ENCODE results near the gene ZFYVE28.

Gene ZFYVE28

DNA sequence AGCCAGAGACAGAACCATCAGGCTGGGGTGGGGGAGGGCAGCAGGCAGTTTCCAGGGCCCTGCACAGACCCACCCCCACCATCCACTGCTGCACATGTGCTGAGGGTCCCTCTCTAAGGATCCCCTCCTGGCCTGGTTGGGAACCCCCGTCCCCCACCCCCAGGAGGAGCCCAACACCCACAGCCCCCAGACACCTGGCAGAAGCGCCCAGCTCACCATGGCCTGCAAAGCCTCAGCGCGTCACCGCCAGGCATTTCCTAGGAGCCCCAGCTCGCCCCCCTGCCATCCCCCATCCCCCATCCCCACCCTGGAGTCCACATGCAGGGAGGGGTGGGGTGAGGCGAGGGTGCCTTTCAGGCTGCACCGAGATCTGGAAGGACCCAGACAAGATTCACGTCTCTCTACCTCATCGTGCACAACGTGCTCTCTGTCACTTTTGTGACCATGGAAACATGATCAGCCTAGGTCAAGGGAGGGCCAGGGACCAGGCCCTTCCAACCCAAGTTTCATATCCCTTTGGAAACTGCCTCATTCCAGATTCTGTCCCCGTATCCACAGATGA, 165.8 kb downstream of the ZFYVE28 start:
- no peak for DNase-seq (ENCODE audit: low read depth in 2 of 2, low spot score in 1 of 2)

DNA sequence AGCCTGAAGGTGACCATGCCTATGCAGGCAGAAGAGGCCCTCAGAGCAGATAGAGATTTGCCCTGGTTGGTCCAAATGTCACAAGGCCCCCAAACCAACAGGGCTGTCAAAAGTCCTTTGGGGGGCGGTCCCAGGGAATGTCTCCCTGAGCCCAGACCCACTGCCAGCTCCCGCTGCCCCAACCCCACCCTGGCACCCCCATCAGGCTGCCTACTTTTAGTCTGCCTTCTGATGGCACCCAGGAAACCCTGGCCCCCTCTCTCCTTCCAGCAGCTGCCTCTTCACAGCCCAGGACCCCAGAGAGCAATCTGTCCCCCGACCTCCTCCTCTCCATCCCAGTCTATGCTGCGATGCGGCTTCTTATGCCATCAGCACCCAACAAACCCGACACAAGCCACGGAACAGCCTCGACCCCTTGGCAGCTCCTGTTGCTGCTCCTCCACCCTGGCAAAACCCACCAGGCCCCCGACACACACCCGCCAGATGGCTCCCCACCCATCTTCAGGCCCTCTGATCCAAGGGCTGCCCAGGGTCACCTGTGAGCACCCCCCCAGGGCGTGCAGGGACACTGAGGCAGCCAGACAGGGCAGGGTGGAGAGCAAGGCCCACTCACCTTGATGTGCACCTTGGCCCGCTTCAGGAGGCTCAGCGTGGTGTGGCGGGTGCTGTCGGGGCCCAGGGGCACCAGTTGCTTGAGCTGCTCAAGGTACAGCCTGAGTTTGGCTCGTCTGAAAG, 166.5 kb downstream of the ZFYVE28 start:
- DNase-seq (ENCODE audit: low read depth in 2 of 2, low spot score in 1 of 2) = no peak

DNA sequence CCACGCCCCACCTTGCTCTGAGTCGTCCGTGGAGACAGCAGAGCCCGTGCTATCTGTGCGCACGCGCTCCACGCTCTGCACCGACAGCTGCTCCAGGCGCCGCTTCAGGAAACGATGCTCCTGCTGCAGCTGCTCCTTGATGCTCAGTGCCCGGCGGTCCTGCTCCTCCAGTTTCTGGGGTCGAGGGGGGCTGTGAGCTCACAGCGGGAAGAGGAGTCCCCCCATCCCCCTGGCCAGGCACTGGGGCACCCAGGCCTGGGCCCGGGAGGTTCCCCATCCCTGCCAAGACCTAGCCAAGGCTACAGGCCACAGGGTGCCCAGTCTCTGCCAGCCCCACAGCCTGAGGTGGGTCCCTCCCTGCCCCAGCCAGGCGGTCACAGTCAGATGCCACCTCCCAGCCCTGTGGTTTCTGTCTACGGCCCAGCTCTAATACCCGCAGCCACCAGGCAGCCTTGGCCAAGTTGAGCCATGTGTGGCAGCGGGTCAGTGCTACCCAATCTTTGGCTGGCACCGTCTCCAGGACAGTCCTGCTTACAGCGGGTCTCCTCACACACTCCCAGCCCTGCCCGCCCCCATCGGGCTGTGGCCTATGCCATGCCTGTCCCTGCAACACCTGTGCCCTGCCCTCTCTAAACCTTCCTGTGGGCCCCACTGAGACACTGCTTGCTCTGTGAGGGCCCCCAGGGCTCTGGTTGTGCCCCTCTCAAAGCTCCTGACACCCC, 167.2 kb downstream of the ZFYVE28 start:
- DNase-seq (ENCODE audit: low read depth in 2 of 2, low spot score in 1 of 2) = no peak

DNA sequence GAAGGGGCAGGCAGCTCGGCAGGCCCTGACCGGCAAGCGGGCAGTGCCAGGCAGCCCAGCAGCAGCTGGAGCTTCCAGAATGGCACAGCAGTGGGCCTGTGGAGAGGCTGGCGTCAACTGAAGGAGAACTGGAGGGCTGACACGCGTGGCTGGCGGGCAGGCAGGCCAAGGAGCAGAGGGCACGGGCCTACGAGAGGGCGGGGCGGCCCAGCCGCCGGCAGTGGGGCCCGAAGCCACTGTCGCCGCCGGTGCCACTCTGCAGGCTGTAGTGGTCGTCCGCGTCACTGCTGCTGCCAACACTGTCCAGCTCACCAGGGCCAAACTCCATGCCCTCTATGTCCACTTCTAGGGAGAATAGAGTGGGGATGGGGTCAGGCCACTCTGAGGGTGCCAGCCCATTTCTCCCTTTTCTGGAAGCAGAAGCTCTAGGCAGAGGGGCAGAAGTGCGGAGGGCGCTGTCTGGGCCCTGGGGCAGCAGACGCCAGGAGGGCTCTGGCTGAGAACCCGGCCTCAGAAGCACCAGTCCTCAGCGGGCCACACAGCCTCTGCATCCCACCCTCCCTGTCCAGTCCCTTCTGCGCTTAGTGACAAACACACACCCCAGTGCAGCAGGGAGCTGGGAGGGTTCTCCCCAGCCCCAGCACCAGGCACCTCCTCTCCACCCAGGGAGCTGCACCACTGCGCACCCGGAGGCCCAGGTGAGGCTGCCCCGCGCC, 167.9 kb downstream of the ZFYVE28 start:
- DNase-seq (ENCODE audit: low read depth in 2 of 2, low spot score in 1 of 2) = no peak

DNA sequence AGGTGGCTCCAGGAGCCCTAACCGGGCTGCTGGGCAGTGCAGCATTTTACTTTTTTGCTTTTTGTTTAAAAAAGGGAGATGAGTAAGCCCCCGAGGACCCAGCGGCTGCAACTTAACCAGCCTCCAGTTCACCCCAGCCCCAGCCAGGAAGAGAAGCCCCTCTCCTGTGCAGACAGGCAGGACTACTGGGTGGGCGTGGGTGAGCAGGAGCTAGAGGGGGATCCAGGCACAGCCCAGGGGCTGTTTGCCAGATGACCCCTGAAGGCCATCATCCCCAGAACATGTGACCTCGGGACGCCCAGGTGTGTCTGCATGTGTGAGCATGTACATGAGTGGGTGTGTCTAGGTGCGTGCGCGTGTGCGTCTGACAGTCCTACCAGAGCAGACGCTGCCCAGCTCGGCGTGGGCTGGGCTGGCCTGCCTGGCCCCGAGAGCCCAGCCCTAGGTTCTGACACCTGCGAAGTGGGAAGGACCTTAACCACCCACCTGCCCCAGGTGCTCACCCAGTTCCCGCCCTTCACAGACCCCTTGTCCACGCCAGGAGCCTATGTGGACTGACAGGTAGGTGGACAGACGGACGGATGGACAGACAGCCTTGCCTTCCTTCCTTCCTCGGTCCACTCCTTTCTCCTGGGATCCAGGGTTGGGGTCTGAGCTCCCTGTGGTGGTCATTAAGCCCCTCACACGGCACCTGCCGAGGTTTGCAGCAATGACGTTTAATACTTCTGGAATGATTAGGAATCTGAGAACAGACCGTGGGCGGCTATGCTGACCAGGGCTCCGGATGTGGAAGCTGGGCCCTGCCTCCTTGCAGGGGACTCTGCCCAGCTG, 168.7 kb downstream of the ZFYVE28 start:
- DNase-seq (ENCODE audit: low read depth in 2 of 2, low spot score in 1 of 2) = no peak

DNA sequence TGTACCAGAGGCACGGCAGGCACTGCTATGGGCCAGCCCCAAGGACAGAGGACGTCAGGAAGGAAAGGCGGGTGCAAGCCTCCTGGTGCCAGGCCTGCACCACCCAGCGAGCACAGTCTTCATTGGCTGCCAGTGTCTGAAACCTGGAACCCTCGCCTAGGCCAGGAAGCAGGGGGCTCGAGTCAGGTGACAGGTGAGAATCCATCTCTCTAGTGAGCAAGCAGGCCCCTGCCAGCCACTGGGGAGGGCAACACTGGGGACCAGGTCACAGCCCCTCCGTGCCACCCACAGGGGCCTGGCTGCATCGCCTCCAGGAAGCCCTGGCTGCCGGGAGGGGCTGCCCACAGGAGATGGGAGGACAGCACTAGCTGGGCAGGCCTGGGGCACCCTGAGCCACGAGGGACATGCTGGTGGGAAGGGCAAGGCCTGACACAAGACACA, 169.6 kb downstream of the ZFYVE28 start:
- no peak for DNase-seq (ENCODE audit: low read depth in 2 of 2, low spot score in 1 of 2)

DNA sequence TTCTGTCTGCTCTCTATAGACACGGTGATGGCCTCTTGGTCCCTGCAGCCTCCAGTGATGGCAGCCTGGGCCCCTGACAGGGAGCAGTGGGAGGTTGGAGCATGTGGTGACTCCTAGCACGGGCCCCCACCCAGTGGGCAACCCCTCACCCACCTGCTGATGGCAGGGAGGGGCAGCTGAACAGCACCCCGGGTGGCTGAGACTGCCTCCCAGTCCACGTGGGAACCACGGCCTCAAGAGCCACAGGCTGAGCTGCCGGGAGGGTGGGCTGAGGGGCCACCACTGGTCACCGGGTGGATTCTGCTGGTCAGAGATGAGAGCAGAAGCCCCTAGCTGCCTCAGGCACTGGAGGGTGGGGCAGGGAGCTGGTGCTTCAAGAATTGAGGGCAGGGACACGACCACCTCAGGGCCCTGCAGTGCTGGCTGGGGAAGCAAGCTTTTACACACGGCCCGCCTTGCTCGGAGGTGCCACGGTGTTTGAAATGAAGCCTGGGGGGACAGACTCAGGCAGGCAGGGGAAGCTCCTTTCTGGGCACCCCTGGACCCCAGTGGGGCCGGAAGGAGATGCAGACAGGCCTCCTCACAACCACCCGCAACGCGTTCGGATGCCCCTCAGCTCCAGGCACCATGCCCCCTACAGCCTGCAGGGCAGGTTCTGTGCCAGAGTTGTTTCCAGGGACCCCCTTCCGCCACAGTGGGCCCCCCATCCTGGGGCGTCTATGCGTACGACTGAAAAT, 170.2 kb downstream of the ZFYVE28 start:
- DNase-seq (ENCODE audit: low read depth in 2 of 2, low spot score in 1 of 2) = no peak

DNA sequence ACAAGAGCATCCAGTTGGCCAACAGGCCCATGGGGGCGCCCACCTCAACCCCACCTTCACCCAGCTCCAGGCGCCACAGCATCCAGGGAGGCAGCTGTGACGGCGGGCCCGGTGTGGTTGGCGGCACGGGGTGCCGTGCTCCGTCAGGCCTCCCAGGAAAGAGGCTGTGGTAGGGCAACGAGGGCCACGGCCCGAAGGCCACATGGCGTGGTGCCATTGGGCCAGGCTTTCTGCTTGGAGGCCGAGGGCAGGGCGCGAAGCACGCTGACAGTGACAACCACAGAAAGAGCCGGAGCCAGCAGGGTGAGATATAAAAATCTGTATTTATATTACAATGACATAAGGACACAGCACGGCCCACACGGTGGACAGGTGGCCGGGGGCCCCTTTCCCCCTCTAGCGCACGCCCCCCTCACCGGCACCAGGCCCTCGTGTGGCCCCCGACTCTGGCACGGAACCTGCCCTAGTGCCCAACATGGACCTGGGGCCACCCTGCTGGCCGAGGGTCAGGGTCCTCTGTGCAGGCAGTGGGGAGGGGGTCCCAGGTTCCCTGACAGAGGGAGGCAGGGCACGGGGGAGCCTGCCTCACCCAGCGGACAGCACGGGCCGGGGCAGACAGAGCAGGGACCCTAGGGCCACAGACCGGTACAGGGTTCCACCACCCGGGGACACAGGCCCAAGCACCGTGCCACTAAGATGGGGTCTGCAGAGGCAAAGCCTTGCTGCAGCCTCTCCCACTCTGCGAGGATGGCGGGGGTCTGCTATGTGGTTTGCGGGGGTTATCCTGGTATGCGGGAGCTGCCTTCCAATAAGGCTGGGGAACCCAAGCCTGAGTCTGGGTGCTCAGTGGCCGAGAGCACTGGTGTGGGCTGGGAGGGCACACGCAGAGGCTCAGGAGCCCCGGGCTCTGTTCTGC, 171.1 kb downstream of the ZFYVE28 start:
- DNase-seq (ENCODE audit: low read depth in 2 of 2, low spot score in 1 of 2) = no peak

DNA sequence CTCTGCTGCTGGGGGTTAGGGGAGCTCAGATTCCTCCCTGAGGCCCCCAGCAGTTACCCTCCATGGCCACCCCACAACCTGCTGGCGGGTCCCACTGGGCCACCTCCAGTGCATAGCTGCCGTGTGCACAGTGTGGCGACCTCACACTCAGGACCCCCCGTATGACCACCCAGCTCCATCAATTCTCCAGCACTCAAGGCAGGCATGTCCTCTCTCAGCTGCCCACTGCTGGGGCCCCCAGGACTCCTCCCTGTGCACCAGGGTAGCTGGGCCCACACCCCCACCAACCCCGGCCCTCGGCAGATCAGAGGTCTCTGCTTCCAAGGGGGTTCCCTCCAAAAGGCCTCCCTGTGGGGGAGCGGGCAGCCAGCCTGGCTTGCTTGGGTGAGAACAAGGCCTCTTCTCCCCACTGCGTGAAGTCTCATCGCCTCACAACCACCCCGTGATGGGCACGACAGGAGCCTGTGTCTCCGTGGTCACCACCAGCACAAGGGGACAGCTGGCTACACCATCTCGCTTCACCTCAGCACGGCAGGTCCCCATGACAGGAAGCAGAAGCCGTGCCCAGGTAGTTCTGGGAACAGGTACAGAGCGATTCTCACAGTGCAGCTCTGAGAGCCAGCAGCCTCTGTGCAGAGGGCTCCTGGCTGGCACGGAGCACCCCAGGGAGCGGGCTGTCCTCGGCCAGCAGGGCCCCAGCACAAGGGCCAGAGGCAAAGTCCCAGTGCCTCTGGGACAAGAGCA, 171.9 kb downstream of the ZFYVE28 start:
- no peak for DNase-seq (ENCODE audit: low read depth in 2 of 2, low spot score in 1 of 2)

DNA sequence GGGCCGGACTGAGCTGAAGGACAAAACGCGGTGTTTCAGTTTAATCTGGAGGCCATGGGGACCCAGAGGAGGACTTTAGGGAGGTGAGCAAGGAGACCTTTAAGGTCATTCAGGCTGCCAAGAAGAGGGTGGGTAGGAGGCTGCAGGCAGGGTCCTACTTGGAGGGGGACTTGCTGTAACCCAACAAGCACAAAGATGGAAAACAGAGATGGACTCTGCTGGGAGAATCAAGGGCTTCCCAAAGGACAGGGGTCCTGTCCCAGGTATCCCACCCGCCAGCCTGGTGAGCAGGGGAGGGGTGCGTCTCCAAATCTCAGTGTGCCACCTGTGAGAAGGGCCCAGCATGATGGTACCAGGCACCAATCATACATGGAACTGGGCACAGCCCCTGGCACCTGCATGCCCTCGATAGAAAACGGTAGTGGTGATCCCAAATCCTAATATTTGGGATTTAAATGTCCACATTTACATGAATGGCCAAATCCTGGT, 172.6 kb downstream of the ZFYVE28 start:
- DNase-seq (ENCODE audit: low read depth in 2 of 2, low spot score in 1 of 2) = no peak

DNA sequence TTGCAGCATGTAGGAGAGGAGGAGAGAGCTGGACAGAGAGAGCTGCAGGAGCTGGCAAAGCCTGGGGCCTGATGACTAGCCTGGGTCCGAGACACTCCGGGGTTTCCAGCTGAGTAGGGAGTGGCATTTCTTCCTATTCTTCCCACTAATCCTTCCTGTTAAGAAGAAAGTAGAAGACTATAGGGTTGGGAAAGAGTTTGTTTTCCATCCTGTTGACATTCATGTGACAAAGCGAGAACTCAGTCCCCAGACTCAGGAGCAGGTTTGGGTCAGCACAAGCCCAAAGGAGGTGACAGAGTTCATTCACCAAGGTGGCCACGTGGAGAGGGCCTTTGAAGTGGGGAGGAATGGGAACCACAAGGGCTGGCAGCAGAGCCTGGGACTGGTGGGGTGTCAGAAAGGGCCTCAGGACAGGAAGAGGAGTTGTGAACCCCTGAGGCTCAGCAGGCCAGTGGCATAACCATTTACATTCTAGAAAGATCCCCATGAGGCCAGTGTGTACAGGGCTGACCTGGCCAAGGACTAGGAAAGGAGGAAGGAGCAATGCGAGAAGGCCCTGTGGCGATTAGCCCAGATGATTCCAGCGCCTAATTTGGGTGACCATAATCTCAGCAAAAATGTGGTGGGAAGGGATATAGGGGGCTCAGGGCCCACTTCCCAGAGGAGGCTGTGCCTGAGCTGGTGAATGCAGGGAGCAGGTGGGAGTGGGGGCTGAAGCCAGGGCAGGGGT, 173.2 kb downstream of the ZFYVE28 start:
- DNase-seq (ENCODE audit: low read depth in 2 of 2, low spot score in 1 of 2) = no peak

DNA sequence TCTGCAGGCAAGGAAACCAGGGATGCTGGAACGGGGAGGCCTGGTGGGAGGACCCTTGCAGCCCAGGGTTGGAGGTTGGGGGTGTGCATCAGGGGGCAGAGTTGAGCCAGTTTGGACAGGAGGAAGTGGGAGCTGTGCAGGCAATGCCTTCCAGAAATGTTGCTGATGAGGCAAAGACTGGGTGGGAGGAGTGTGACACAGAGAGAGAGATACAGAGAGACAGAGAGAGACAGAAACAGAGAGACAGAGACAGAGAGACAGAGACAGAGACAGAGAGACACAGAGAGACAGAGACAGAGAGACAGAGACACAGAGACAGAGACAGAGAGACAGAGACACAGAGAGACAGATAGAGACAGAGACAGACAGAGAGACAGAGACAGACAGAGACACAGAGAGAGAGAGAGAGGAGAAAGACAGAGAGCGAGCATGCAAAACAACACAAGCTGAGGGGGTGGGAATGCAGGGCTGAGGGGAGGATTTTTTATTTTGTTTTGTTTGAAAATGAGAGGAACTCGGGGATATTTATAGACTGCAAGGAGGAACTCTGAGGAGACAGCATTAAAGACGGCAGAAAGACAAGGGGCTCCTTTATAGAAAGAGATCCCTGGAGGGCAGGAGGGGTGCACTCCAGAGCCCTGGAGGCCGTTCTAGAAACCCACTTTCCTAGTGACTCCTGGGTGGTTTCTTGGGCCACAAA, 174.6 kb downstream of the ZFYVE28 start:
- no peak for DNase-seq (ENCODE audit: low read depth in 2 of 2, low spot score in 1 of 2)

DNA sequence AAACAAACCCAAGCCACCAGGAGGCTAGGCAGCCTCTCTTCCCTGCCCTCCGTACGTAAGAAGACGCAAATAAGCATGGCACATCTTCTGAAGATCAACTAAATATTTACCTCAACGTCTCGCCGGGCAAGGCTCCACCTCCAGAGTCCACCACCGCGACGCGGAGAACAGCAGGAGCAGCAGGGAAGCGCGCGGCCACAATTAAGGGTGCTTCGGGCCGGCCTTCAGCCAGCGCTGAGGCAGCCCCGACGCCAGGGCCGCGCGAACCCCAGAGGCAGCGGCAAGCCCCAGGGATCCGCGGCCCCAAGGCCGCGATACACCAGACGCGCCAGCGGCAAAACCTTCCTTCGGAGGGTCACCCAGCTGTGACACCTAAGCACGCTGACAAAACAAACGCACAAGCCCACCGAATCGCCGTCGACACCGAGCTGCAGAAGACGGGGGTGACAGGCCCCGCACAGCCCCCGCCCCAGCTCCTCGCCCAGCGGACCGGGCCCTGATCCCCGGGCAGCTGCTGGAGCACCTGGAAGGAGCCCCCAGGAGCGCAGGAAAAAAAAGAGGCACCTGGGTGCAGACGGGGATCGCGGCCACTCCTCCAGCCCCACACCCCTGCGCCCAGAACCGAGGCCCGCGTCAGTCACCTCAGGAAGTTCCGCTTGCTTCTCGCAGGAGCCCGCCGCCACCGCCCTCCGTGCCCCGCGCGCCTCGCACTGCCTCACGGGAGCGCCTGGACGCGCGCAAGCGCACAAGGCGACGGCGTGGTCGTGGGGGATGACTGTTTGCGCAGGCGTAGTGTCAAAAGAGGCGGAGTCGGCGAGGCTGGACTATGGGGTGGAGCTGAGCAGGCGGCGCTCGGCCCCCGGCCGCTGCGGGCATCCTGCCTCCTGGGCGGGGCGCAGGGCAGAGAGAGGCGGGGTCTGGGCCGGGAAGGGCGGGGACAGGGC, 176.8 kb downstream of the ZFYVE28 start, which contains the start of the genes HAUS3 and POLN:
Gene HAUS3 (minus strand): TSS at position 712 of the 944 bp plus-strand sequence. CDS start 1,175 bp downstream, outside the sequence.
Gene POLN (minus strand): TSS at position 712 of the 944 bp plus-strand sequence. CDS start 12,890 bp downstream, outside the sequence.
- peak; percentile 95 to 99 for DNase-seq (ENCODE audit: low read depth in 2 of 2, low spot score in 1 of 2)

DNA sequence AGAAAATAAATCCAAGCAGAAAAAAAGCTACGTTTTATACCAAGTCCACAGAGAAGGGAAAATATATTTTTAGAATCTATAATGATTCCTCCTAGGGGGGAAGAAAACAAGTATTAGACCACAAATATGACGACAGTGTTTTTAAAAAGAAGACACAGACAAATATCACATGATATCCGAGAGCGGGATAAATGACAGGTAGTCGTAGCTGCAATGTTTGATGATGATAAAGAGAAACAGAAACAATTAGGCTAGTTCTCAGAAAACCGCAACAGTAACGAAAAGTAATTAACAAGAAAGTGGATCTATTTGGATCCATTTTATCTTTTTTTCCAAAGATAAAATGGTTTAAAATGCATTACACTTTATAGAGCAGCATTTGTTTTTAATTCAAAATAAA, 177.4 kb downstream of the ZFYVE28 start:
- no peak for DNase-seq (ENCODE audit: low read depth in 2 of 2, low spot score in 1 of 2)

DNA sequence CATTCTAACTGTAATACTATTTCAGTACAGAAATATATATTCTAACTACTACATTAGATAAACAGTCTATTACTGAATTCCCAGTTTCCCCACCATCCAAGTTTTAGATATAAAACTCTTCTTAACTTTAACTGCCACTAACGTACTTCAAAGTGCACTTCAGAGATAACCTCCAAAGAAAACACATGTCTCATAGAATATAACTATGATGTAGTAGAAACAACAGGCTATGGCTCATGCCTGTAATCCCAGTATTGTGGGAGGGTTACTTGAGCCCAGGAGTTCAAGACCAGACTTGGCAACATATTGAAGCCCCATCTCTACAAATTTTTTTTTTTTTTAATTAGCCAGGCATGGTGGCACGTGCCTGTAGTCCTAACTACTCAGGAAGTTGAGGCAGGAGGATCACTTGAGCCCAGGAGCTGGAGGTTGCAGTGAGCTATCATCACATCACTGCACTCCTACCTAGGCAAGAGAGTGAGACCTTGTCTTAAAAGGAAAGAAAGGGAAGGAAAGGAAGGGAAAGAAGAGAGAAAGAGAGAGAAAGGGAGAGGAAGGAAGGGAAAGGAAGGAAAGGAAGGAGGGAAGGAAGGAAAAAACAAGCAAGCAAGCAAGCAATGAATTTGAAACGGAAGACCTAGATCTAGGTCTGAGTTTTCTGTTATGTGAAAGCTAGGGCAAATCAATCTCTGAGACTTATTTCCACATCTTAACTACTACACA, 181.3 kb downstream of the ZFYVE28 start:
- no peak for DNase-seq (ENCODE audit: low read depth in 2 of 2, low spot score in 1 of 2)

All from stimulated activated CD8-positive, alpha-beta memory T cell treated with anti-CD3 and anti-CD28 coated beads, Interleukin-4, amount 100 ng/mL, for 1 hour (primary cell).